T-helper 1 cell treated with Interleukin-12 subunit alpha and Interleukin-12 subunit beta and Interleukin-4 antibody, amounts not matched to agents 30 μg/mL and 1 μg/mL, for 36 hours (primary cell): ENCODE results near the gene UMAD1.
A peak's percentile ranks its signal among the peaks of the same experiment; 100 is the strongest.
"Not testable (repeated sequence)": the region's sequence is repeated elsewhere in the genome, so short reads cannot be mapped to it uniquely, and the experiment has no call there.

Source experiments
- H3K27ac Mint-ChIP-seq: one replicate; pipeline ENCODE4 v1.8.0; 2021; ENCODE audit warnings: mild to moderate bottlenecking, mixed read lengths
- H3K27me3 Mint-ChIP-seq: one replicate; pipeline ENCODE4 v1.8.0; 2021; ENCODE audit warnings: low read depth, mixed read lengths
- H3K36me3 Mint-ChIP-seq: one replicate; pipeline ENCODE4 v1.8.0; 2021; ENCODE audit warnings: low read depth, mixed read lengths
- H3K4me1 Mint-ChIP-seq: one replicate; pipeline ENCODE4 v1.8.0; 2021; ENCODE audit warnings: low read depth, mixed read lengths
- H3K4me3 Mint-ChIP-seq: one replicate; pipeline ENCODE4 v1.8.0; 2021; ENCODE audit warnings: mild to moderate bottlenecking, moderate library complexity, mixed read lengths
- H3K9me3 Mint-ChIP-seq: one replicate; pipeline ENCODE4 v1.8.0; 2021; ENCODE audit warnings: mixed read lengths

The UMAD1 gene

GRCh38 chr7:7667187-7667586 is 26.6 kb downstream of the UMAD1 start:
- Mint-ChIP-seq H3K4me3 (no peak overlapping the region), H3K9me3 (peaks cover 11% of the 10 kb centered on the region), H3K36me3 (peaks cover 2% of the 10 kb centered on the region), H3K27me3 (no peaks in the 10 kb centered on the region), H3K27ac (no peak overlapping the region), H3K4me1 (peaks cover 6% of the 10 kb centered on the region)

GRCh38 chr7:7668706-7669105 is 28.2 kb downstream of the UMAD1 start:
- Mint-ChIP-seq H3K4me1 (peaks cover 18% of the 10 kb centered on the region), H3K4me3 (no peak overlapping the region), H3K27ac (no peak overlapping the region)

GRCh38 chr7:7670490-7670889 is 29.9 kb downstream of the UMAD1 start:
- Mint-ChIP-seq H3K4me1 (peaks cover 18% of the 10 kb centered on the region), H3K36me3 (peaks cover 11% of the 10 kb centered on the region), H3K9me3 (peaks cover 12% of the 10 kb centered on the region), H3K4me3 (no peak overlapping the region), H3K27me3 (no peaks in the 10 kb centered on the region), H3K27ac (no peak overlapping the region)

More at GRCh38 chr7:7668706-7669105, 28.2 kb downstream of the UMAD1 start:
- H3K9me3 Mint-ChIP-seq, result peaks cover 12% of the 10 kb centered on the region
- H3K27me3 Mint-ChIP-seq, result no peaks in the 10 kb centered on the region
- peaks cover 11% of the 10 kb centered on the region for H3K36me3 Mint-ChIP-seq

DNA sequence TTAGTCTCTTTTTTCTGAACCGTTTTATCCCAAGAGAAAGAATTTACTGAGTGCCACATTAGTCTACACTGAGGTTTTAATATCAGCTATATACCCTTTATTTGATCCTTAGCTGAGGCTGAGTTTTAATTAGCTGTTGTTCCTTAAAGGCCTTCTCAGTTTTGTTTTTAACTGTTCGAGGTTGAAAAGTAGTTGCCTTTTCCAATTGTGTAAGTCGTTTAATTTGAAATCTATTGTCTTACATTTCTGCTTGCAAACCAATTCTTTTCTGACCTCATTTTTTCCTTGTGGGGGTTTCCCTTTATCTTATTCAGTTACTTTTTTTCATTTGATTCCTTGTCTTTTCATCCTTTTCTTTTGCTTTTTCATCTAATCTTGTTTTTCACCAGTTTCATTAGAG is 30.8 kb downstream of the UMAD1 start:
- peaks cover 12% of the 10 kb centered on the region for H3K9me3 Mint-ChIP-seq
- peaks cover 16% of the 10 kb centered on the region for H3K36me3 Mint-ChIP-seq
- H3K27ac Mint-ChIP-seq, result no peak overlapping the region
- peaks cover 22% of the 10 kb centered on the region for H3K4me1 Mint-ChIP-seq
- H3K27me3 Mint-ChIP-seq, result no peaks in the 10 kb centered on the region
- H3K4me3 Mint-ChIP-seq, result no peak overlapping the region

- no peaks in the 10 kb centered on the region for H3K27me3 Mint-ChIP-seq
- no peak overlapping the region for H3K27ac Mint-ChIP-seq
- H3K9me3 Mint-ChIP-seq, result peaks cover 12% of the 10 kb centered on the region
- peaks cover 22% of the 10 kb centered on the region for H3K4me1 Mint-ChIP-seq
- H3K36me3 Mint-ChIP-seq, result peaks cover 19% of the 10 kb centered on the region
- H3K4me3 Mint-ChIP-seq, result peak overlapping the region; percentile 13
Observed at GRCh38 chr7:7672545-7673239, 32.1 kb downstream of the UMAD1 start.

- Mint-ChIP-seq H3K27ac (no peak overlapping the region), H3K27me3 (no peaks in the 10 kb centered on the region), H3K36me3 (peaks cover 22% of the 10 kb centered on the region), H3K4me1 (peaks cover 22% of the 10 kb centered on the region), H3K9me3 (peaks cover 16% of the 10 kb centered on the region), H3K4me3 (peak overlapping the region; percentile 13)
Observed at GRCh38 chr7:7673240-7673550, 32.6 kb downstream of the UMAD1 start.

DNA sequence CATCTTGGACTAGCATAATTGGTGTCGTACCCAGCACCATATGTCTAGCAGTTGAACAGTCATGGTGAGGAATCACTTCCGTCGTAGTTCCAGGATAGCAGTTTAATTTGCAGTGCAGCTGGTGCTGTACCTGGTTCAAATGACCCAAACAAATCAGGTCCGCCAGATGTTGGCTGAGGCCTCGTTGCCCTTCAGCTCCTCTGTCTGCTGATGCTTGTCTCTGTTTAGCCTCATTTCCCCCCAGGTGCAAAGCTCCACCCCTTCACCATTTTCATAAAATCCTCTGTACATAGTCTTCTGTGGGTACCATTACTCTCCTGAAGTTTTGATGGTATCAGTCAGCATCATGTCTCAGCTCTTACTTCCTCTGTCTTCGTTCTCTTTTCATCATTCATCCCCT is 35.1 kb downstream of the UMAD1 start:
- H3K27ac Mint-ChIP-seq, result no peak overlapping the region
- peaks cover 23% of the 10 kb centered on the region for H3K4me1 Mint-ChIP-seq
- peaks cover 8% of the 10 kb centered on the region for H3K9me3 Mint-ChIP-seq
- H3K27me3 Mint-ChIP-seq, result no peaks in the 10 kb centered on the region
- H3K4me3 Mint-ChIP-seq, result no peak overlapping the region
- H3K36me3 Mint-ChIP-seq, result peaks cover 22% of the 10 kb centered on the region

- H3K4me1 Mint-ChIP-seq, result peaks cover 17% of the 10 kb centered on the region
- not testable (repeated sequence) for H3K9me3 Mint-ChIP-seq, H3K27me3 Mint-ChIP-seq, H3K27ac Mint-ChIP-seq, H3K4me3 Mint-ChIP-seq
- H3K36me3 Mint-ChIP-seq, result peaks cover 11% of the 10 kb centered on the region
Observed at GRCh38 chr7:7679640-7680039, 39.1 kb downstream of the UMAD1 start.

GRCh38 chr7:7681191-7681935 is 40.8 kb downstream of the UMAD1 start:
- Mint-ChIP-seq H3K36me3 (peaks cover 6% of the 10 kb centered on the region), H3K4me1 (peaks cover 15% of the 10 kb centered on the region), H3K4me3 (no peak overlapping the region), H3K27me3 (no peaks in the 10 kb centered on the region), H3K27ac (no peak overlapping the region), H3K9me3 (peaks cover 4% of the 10 kb centered on the region)

DNA sequence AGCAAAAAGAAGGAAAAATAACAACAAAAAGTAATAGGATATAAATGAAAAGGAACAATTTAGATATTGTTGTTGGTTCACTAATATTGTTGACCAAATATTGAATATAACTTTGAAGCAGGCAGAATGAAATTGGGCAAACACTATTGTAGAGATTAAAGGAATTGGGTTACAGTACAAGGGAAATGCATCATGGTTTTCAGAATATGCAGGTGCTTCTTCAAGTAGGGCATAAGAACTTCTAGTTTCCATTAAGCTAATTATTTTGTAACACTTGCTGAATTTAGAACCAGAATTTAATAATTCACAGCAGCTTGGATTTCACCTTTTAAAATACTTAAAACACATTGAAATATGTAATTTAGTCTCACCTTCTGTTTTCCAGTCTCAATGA is 41.4 kb downstream of the UMAD1 start:
- Mint-ChIP-seq H3K27me3 (no peaks in the 10 kb centered on the region), H3K4me3 (no peak overlapping the region), H3K9me3 (peaks cover 4% of the 10 kb centered on the region), H3K36me3 (peaks cover 6% of the 10 kb centered on the region), H3K4me1 (peaks cover 19% of the 10 kb centered on the region), H3K27ac (no peak overlapping the region)

GRCh38 chr7:7682861-7683260 is 42.3 kb downstream of the UMAD1 start:
- H3K27me3 Mint-ChIP-seq, result no peaks in the 10 kb centered on the region
- H3K36me3 Mint-ChIP-seq, result peaks cover 2% of the 10 kb centered on the region
- peaks cover 19% of the 10 kb centered on the region for H3K4me1 Mint-ChIP-seq
- H3K4me3 Mint-ChIP-seq, result no peak overlapping the region
- H3K9me3 Mint-ChIP-seq, result peaks cover 2% of the 10 kb centered on the region
- no peak overlapping the region for H3K27ac Mint-ChIP-seq

GRCh38 chr7:7686811-7687508 is 46.4 kb downstream of the UMAD1 start:
- Mint-ChIP-seq H3K9me3 (no peaks in the 10 kb centered on the region), H3K27ac (no peak overlapping the region), H3K4me1 (peaks cover 10% of the 10 kb centered on the region), H3K27me3 (no peaks in the 10 kb centered on the region), H3K36me3 (no peaks in the 10 kb centered on the region), H3K4me3 (no peak overlapping the region)

DNA sequence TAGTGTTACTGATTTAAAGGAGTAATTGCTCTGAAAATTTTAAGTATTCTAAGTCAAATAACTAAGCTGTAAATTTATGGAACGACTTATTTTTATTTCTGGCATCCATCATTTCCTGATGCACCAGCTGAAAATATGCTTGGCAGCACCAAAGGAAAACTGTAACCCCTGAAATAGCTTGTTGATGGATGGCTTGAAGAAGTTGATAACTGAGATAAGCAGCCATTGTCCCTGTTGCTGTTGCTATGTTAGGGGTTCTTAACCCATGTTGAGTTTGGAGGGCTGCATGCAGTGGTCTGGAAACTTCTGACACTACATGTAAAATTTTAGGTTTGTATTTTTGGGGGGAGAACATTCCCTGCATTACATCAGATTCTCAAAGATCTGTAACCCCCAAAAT is 47.2 kb downstream of the UMAD1 start:
- no peaks in the 10 kb centered on the region for H3K9me3 Mint-ChIP-seq
- no peaks in the 10 kb centered on the region for H3K36me3 Mint-ChIP-seq
- H3K4me3 Mint-ChIP-seq, result no peak overlapping the region
- H3K27me3 Mint-ChIP-seq, result no peaks in the 10 kb centered on the region
- no peak overlapping the region for H3K27ac Mint-ChIP-seq
- peaks cover 10% of the 10 kb centered on the region for H3K4me1 Mint-ChIP-seq

DNA sequence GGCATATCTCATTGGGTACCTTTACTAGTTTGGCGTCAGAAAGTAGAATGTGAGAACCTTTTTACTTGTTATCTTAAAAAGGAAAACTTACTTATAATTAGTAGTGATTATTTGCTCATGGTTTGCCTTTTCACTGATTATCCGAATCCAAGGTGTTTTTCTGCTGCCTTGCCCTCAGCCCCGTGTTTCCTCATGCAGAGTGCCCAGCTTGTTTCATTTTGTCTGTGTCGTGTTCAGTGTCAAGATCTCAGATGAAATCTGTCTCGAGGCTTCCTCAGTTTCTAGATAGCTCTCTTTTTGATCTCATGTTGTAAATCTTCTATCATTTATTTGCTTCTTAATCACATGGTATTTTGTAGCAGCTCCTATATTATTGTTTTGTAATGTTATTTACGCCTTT is 47.8 kb downstream of the UMAD1 start:
- Mint-ChIP-seq H3K36me3 (no peaks in the 10 kb centered on the region), H3K4me3 (no peak overlapping the region), H3K27me3 (no peaks in the 10 kb centered on the region)

GRCh38 chr7:7688956-7689355 is 48.4 kb downstream of the UMAD1 start:
- Mint-ChIP-seq H3K27me3 (no peaks in the 10 kb centered on the region), H3K9me3 (no peaks in the 10 kb centered on the region), H3K27ac (no peak overlapping the region), H3K36me3 (no peaks in the 10 kb centered on the region), H3K4me3 (no peak overlapping the region), H3K4me1 (peaks cover 6% of the 10 kb centered on the region)

More for the DNA sequence above, 47.8 kb downstream of the UMAD1 start:
- H3K27ac Mint-ChIP-seq, result no peak overlapping the region
- no peaks in the 10 kb centered on the region for H3K9me3 Mint-ChIP-seq
- peaks cover 6% of the 10 kb centered on the region for H3K4me1 Mint-ChIP-seq
